Measurements from ENCODE around the gene PCDH9. TPM values are rescaled to one million over a fixed set of nuclear protein-coding genes. Genes with fewer than 3 reads are reported as not detected.

Gene PCDH9
- total RNA-seq, 2 donors from 2014 or later = 0.95 to 1.8 TPM

GRCh38 chr13:66345971-66346370 lies 884.2 kb downstream of the PCDH9 start:
- Mint-ChIP-seq H3K4me1 (peaks cover 22% of the 10 kb centered on the region), H3K4me3 (no peak overlapping the region), H3K27me3 (ENCODE audit: insufficient read depth) (no peaks in the 10 kb centered on the region), H3K36me3 (ENCODE audit: low read depth) (no peaks in the 10 kb centered on the region), H3K27ac (no peak overlapping the region), H3K9me3 (no peaks in the 10 kb centered on the region)
- H3K9me3 ChIP-seq (ENCODE audit: control insufficient read depth, low read length) = no peaks in the 10 kb centered on the region
- H3K4me3 ChIP-seq (ENCODE audit: low read length) = no peak overlapping the region
- H3K27me3 ChIP-seq (ENCODE audit: control insufficient read depth, insufficient read depth, low read length, poor library complexity, severe bottlenecking) = no peaks in the 10 kb centered on the region
- WGBS, 2 experiments (ENCODE audit: insufficient coverage in 1 of 2, insufficient read length in 1 of 2) = 91 to 93% methylated on average over 5 to 8 of the region's 8 CpGs
- no peak for TF ChIP-seq CTCF (conservative IDR thresholded peaks at IDR 0.05)
- H3K4me1 ChIP-seq (ENCODE audit: control insufficient read depth, insufficient read depth, low read length) = no peaks in the 10 kb centered on the region
- H3K27ac ChIP-seq (ENCODE audit: low read depth, low read length) = no peak overlapping the region
- H3K9ac ChIP-seq (ENCODE audit: extremely low read depth, low read length, poor library complexity, severe bottlenecking) = no peak overlapping the region
- no peak for DNase-seq
- no peaks in the 10 kb centered on the region for H3K36me3 ChIP-seq (ENCODE audit: control insufficient read depth, insufficient read depth, low read length)

- Histone ChIP-seq H3K27me3 (ENCODE audit: control insufficient read depth, insufficient read depth, low read length, poor library complexity, severe bottlenecking) (no peaks in the 10 kb centered on the region), H3K4me3 (ENCODE audit: low read length) (no peak overlapping the region), H3K9ac (ENCODE audit: extremely low read depth, low read length, poor library complexity, severe bottlenecking) (no peak overlapping the region), H3K9me3 (ENCODE audit: control insufficient read depth, low read length) (no peaks in the 10 kb centered on the region), H3K4me1 (ENCODE audit: control insufficient read depth, insufficient read depth, low read length) (no peaks in the 10 kb centered on the region), H3K27ac (ENCODE audit: low read depth, low read length) (peak overlapping the region; percentile 78), H3K36me3 (ENCODE audit: control insufficient read depth, insufficient read depth, low read length) (no peaks in the 10 kb centered on the region)
- Mint-ChIP-seq H3K27me3 (ENCODE audit: insufficient read depth) (no peaks in the 10 kb centered on the region), H3K9me3 (no peaks in the 10 kb centered on the region), H3K4me3 (no peak overlapping the region), H3K27ac (no peak overlapping the region), H3K36me3 (ENCODE audit: low read depth) (no peaks in the 10 kb centered on the region), H3K4me1 (peaks cover 22% of the 10 kb centered on the region)
- TF ChIP-seq CTCF (conservative IDR thresholded peaks at IDR 0.05) = no peak
- WGBS, 2 experiments (ENCODE audit: insufficient coverage in 1 of 2, insufficient read length in 1 of 2) = 93 to 95% methylated on average over 4 to 6 of the region's 6 CpGs
- DNase-seq = no peak
Measured at GRCh38 chr13:66345518-66345810, 884.7 kb downstream of the PCDH9 start.

GRCh38 chr13:66344805-66345517 lies 885.2 kb downstream of the PCDH9 start:
- Histone ChIP-seq H3K27me3 (ENCODE audit: control insufficient read depth, insufficient read depth, low read length, poor library complexity, severe bottlenecking) (no peaks in the 10 kb centered on the region), H3K4me1 (ENCODE audit: control insufficient read depth, insufficient read depth, low read length) (no peaks in the 10 kb centered on the region), H3K9ac (ENCODE audit: extremely low read depth, low read length, poor library complexity, severe bottlenecking) (no peak overlapping the region), H3K36me3 (ENCODE audit: control insufficient read depth, insufficient read depth, low read length) (no peaks in the 10 kb centered on the region), H3K4me3 (ENCODE audit: low read length) (no peak overlapping the region), H3K9me3 (ENCODE audit: control insufficient read depth, low read length) (no peaks in the 10 kb centered on the region), H3K27ac (ENCODE audit: low read depth, low read length) (peak overlapping the region; percentile 78)
- no peak for DNase-seq
- WGBS, 2 experiments (ENCODE audit: insufficient coverage in 1 of 2, insufficient read length in 1 of 2) = 50 to 87% methylated on average over 1 to 4 of the region's 4 CpGs
- H3K36me3 Mint-ChIP-seq (ENCODE audit: low read depth) = no peaks in the 10 kb centered on the region
- H3K9me3 Mint-ChIP-seq = no peaks in the 10 kb centered on the region
- no peak overlapping the region for H3K4me3 Mint-ChIP-seq
- TF ChIP-seq CTCF (conservative IDR thresholded peaks at IDR 0.05) = no peak
- peaks cover 22% of the 10 kb centered on the region for H3K4me1 Mint-ChIP-seq
- H3K27me3 Mint-ChIP-seq (ENCODE audit: insufficient read depth) = no peaks in the 10 kb centered on the region
- no peak overlapping the region for H3K27ac Mint-ChIP-seq
